Osteocyte (in vitro differentiated cells): ENCODE measurements around the gene RHOBTB3. TPM values are rescaled to one million over a fixed set of nuclear protein-coding genes. Genes with fewer than 3 reads are reported as not detected.
A peak's percentile ranks its signal among the peaks of the same experiment; 100 is the strongest.
"Not testable (repeated sequence)": the region's sequence is repeated elsewhere in the genome, so short reads cannot be mapped to it uniquely, and the experiment has no call there.

ENCODE experiments used
- DNase-seq: peaks from one replicate; pipeline ENCODE4 v3.0.0; 2021; ENCODE audit warnings: mixed read lengths; ENCODE audit not compliant: unreplicated experiment; ENCODE audit errors: extremely low spot score
- H3K27ac Mint-ChIP-seq: one replicate; pipeline ENCODE4 v1.8.0; 2021; ENCODE audit warnings: mild to moderate bottlenecking, mixed read lengths; ENCODE audit not compliant: unreplicated experiment
- H3K27me3 Mint-ChIP-seq: one replicate; pipeline ENCODE4 v1.8.0; 2021; ENCODE audit warnings: mixed read lengths; ENCODE audit not compliant: unreplicated experiment
- H3K36me3 Mint-ChIP-seq: one replicate; pipeline ENCODE4 v1.8.0; 2021; ENCODE audit warnings: mixed read lengths; ENCODE audit not compliant: unreplicated experiment
- H3K4me1 Mint-ChIP-seq: one replicate; pipeline ENCODE4 v1.8.0; 2021; ENCODE audit warnings: mixed read lengths; ENCODE audit not compliant: unreplicated experiment
- H3K4me3 Mint-ChIP-seq: one replicate; pipeline ENCODE4 v1.8.0; 2021; ENCODE audit warnings: mild to moderate bottlenecking, moderate library complexity, mixed read lengths; ENCODE audit not compliant: unreplicated experiment
- H3K9me3 Mint-ChIP-seq: one replicate; pipeline ENCODE4 v1.8.0; 2021; ENCODE audit warnings: mixed read lengths; ENCODE audit not compliant: unreplicated experiment
- CTCF ChIP-seq: fragments of 200-600 bp; sonication (generic); IDR thresholded peaks from 2 replicates; pipeline ENCODE4 v1.5.0; 2021; ENCODE audit warnings: antibody characterized with exemption, mild to moderate bottlenecking, moderate library complexity
- total RNA-seq: library from RNA; stranded (reverse); gene quantifications from 2 replicates; pipeline ENCODE4 v1.2.1, GENCODE V29; 2021

RHOBTB3 gene
- total RNA-seq, 1 donor from 2014 or later = 190 TPM

GRCh38 chr5:95836544-95836943, 105.4 kb downstream of the RHOBTB3 start:
- Mint-ChIP-seq H3K4me3 (no peak overlapping the region), H3K9me3 (no peaks in the 10 kb centered on the region), H3K27me3 (no peaks in the 10 kb centered on the region), H3K27ac (peak overlapping the region; percentile 52), H3K36me3 (no peaks in the 10 kb centered on the region), H3K4me1 (peaks cover 27% of the 10 kb centered on the region)
- no peak for TF ChIP-seq CTCF
- no peak for DNase-seq

GRCh38 chr5:95836971-95837370, 105.8 kb downstream of the RHOBTB3 start:
- DNase-seq, H3K4me3 Mint-ChIP-seq, H3K9me3 Mint-ChIP-seq, H3K36me3 Mint-ChIP-seq, H3K27me3 Mint-ChIP-seq: not testable (repeated sequence)
- Mint-ChIP-seq H3K27ac (peak overlapping the region; percentile 52), H3K4me1 (peaks cover 31% of the 10 kb centered on the region)

GRCh38 chr5:95837492-95837891, 106.4 kb downstream of the RHOBTB3 start:
- Mint-ChIP-seq H3K36me3 (no peaks in the 10 kb centered on the region), H3K9me3 (no peaks in the 10 kb centered on the region), H3K4me3 (no peak overlapping the region), H3K4me1 (peaks cover 33% of the 10 kb centered on the region), H3K27me3 (no peaks in the 10 kb centered on the region), H3K27ac (no peak overlapping the region)
- DNase-seq = no peak
- TF ChIP-seq CTCF = no peak

GRCh38 chr5:95838001-95838520, 106.9 kb downstream of the RHOBTB3 start:
- Mint-ChIP-seq H3K27ac (no peak overlapping the region), H3K4me3 (no peak overlapping the region), H3K36me3 (no peaks in the 10 kb centered on the region), H3K4me1 (peaks cover 35% of the 10 kb centered on the region), H3K9me3 (no peaks in the 10 kb centered on the region), H3K27me3 (no peaks in the 10 kb centered on the region)
- TF ChIP-seq CTCF = no peak
- no peak for DNase-seq

- TF ChIP-seq CTCF = no peak
- H3K27ac Mint-ChIP-seq = no peak overlapping the region
- H3K4me3 Mint-ChIP-seq = no peak overlapping the region
- H3K36me3 Mint-ChIP-seq = no peaks in the 10 kb centered on the region
- H3K4me1 Mint-ChIP-seq = peaks cover 38% of the 10 kb centered on the region
- no peaks in the 10 kb centered on the region for H3K9me3 Mint-ChIP-seq
- DNase-seq = no peak
- no peaks in the 10 kb centered on the region for H3K27me3 Mint-ChIP-seq
Observed at GRCh38 chr5:95838556-95838955, 107.4 kb downstream of the RHOBTB3 start.

GRCh38 chr5:95839658-95840057, 108.5 kb downstream of the RHOBTB3 start:
- Mint-ChIP-seq H3K27me3 (no peaks in the 10 kb centered on the region), H3K36me3 (no peaks in the 10 kb centered on the region), H3K4me3 (no peak overlapping the region), H3K4me1 (peaks cover 32% of the 10 kb centered on the region), H3K27ac (no peak overlapping the region), H3K9me3 (no peaks in the 10 kb centered on the region)
- TF ChIP-seq CTCF = no peak
- no peak for DNase-seq
